HepG2 (cell line): ENCODE measurements around the gene SKP2. TPM values are rescaled to one million over a fixed set of nuclear protein-coding genes. Genes with fewer than 3 reads are reported as not detected.

Experiments used
- ATAC-seq: fragments of 200-7000 bp; cut with Tn5 transposase; 3 replicates; pipeline ENCODE4 v1.9.1; 2020; ENCODE audit warnings: mild to moderate bottlenecking, moderate library complexity
- BruUV-seq: library from RNA; stranded (reverse); fragments of 400-500 nt; replicated peaks from 2 replicates; lab custom pipeline; 2021; lab: Mats Ljungman, UMichigan
- CTCF ChIA-PET: fragments of 300-600 bp; formaldehyde crosslinking; extraction: SDS; loops from one replicate; lab custom pipeline; 2021; ENCODE audit warnings: low total read pairs, inconsistent platforms, low intra/inter-chr PET ratio; lab: Yijun Ruan, JAX
- POLR2A ChIA-PET: fragments of 350-600 bp; sonication (Branson Sonifier 250); formaldehyde crosslinking; loops from one replicate; lab custom pipeline; 2020; ENCODE audit warnings: antibody characterized with exemption, inconsistent platforms; lab: Yijun Ruan, JAX
- DNase-seq: peaks from one replicate; pipeline ENCODE4 v3.0.0-alpha.2; 2015; ENCODE audit warnings: low spot score
- FAIRE-seq: peaks from 3 replicates; lab custom pipeline; 2011; peaks lifted over from hg19 to GRCh38; lab: Jason Lieb, UNC
- H2AFZ ChIP-seq: one replicate; pipeline ENCODE4 v1.6.1; 2011; ENCODE audit warnings: low read length, inconsistent platforms
- H3K27ac ChIP-seq: fragments of 300-600 bp; 3 replicates; pipeline ENCODE4 v1.8.0; 2011; ENCODE audit warnings: mixed run types, mild to moderate bottlenecking, mixed read lengths, low read length, inconsistent platforms; ENCODE audit not compliant: insufficient read depth; ENCODE audit errors: extremely low read length
- H3K27me3 ChIP-seq, 2 experiments: fragments of 200-600 bp in 1 of 2; 2 replicates in 1 of 2; 3 replicates in 1 of 2; pipeline versions ENCODE4 v1.6.0 to v1.8.0; 2011; ENCODE audit warnings: low read length in 2 of 2, mild to moderate bottlenecking in 2 of 2, moderate library complexity in 2 of 2, inconsistent platforms in 1 of 2; ENCODE audit not compliant: insufficient read depth in 2 of 2, control insufficient read depth in 1 of 2
- H3K36me3 ChIP-seq, 2 experiments: fragments of 200-600 bp in 1 of 2; replicated peaks in 1 of 2; 2 replicates in 1 of 2; 3 replicates in 1 of 2; pipeline versions ENCODE4 v1.5.1 to v1.8.0; 2011; ENCODE audit warnings: low read length in 2 of 2, inconsistent platforms in 1 of 2; ENCODE audit not compliant: insufficient read depth in 2 of 2, control insufficient read depth in 1 of 2
- H3K4me1 ChIP-seq: 2 replicates; pipeline ENCODE4 v1.5.1; 2012; ENCODE audit warnings: low read length, inconsistent platforms; ENCODE audit not compliant: insufficient read depth
- H3K4me2 ChIP-seq: 2 replicates; pipeline ENCODE4 v1.6.0; 2011; ENCODE audit warnings: low read depth, low read length, inconsistent platforms
- H3K4me3 ChIP-seq, 3 experiments: fragments of 200-600 bp in 1 of 3; sonication (generic), shearing (Covaris generic) in 1 of 3; replicated peaks in 1 of 3; 2 replicates each; pipeline ENCODE4 v1.5.1; 2011 to 2016; ENCODE audit warnings: low read length in 3 of 3, inconsistent platforms in 2 of 3, low read depth in 2 of 3, mild to moderate bottlenecking in 2 of 3, control low read depth in 1 of 3, mixed read lengths in 1 of 3; ENCODE audit not compliant: insufficient read depth in 1 of 3
- H3K79me2 ChIP-seq: one replicate; pipeline ENCODE4 v1.6.1; 2011; ENCODE audit warnings: low read length, inconsistent platforms; ENCODE audit not compliant: insufficient read depth
- H3K9ac ChIP-seq: 2 replicates; pipeline ENCODE4 v1.6.0; 2011; ENCODE audit warnings: mild to moderate bottlenecking, low read depth, low read length, inconsistent platforms; ENCODE audit not compliant: insufficient read depth
- H3K9me3 ChIP-seq: 2 replicates; pipeline ENCODE4 v1.5.1; 2012; ENCODE audit warnings: mild to moderate bottlenecking, low read length
- H4K20me1 ChIP-seq: 2 replicates; pipeline ENCODE4 v1.6.0; 2011; ENCODE audit warnings: inconsistent platforms, mild to moderate bottlenecking, low read length, moderate library complexity; ENCODE audit not compliant: insufficient read depth
- CTCF ChIP-seq: sonication (generic); formaldehyde crosslinking; IDR thresholded peaks from 2 replicates; pipeline ENCODE4 v1.5.0; 2020; ENCODE audit warnings: mild to moderate bottlenecking, missing genetic modification reagents, moderate library complexity
- DBP ChIP-seq: sonication (generic); formaldehyde crosslinking; IDR thresholded peaks from 2 replicates; pipeline ENCODE4 v1.4.0; 2020; ENCODE audit warnings: missing genetic modification reagents; ENCODE audit errors: not compliant biosample characterization
- DNMT3B ChIP-seq: conservative IDR thresholded peaks from 2 replicates; pipeline ENCODE4 v1.6.1; 2016; ENCODE audit warnings: missing biosample characterization, control low read depth
- HNRNPL ChIP-seq: fragments of 200-400 bp; formaldehyde crosslinking; IDR thresholded peaks from 2 replicates; pipeline ENCODE4 v1.6.1; 2017; ENCODE audit warnings: mild to moderate bottlenecking, low read depth, low read length
- NBN ChIP-seq: fragments of 450-650 bp; conservative IDR thresholded peaks from 2 replicates; pipeline ENCODE4 v1.6.1; 2017
- NONO ChIP-seq, 2 experiments: fragments of 450-650 bp in 1 of 2; sonication (generic) in 1 of 2; formaldehyde crosslinking in 1 of 2; IDR thresholded peaks in 1 of 2; conservative IDR thresholded peaks in 1 of 2; 2 replicates each; pipeline versions ENCODE4 v1.6.1 to v1.8.0; 2017 to 2022; ENCODE audit warnings: mild to moderate bottlenecking in 1 of 2, missing genetic modification reagents in 1 of 2, moderate library complexity in 1 of 2
- PLRG1 ChIP-seq: fragments of 450-650 bp; conservative IDR thresholded peaks from 2 replicates; pipeline ENCODE4 v1.6.1; 2016
- SETDB1 ChIP-seq: sonication (generic); formaldehyde crosslinking; IDR thresholded peaks from 2 replicates; pipeline ENCODE4 v1.5.1; 2020; ENCODE audit warnings: missing genetic modification reagents, mild to moderate bottlenecking, borderline replicate concordance
- SMC3 ChIP-seq: IDR thresholded peaks from 2 replicates; pipeline ENCODE4 v1.6.1; 2011; ENCODE audit warnings: low read length, improper control_type of control experiment
- TOE1 ChIP-seq: sonication (generic); formaldehyde crosslinking; IDR thresholded peaks from 2 replicates; pipeline ENCODE4 v1.4.0; 2020; ENCODE audit warnings: mild to moderate bottlenecking, missing genetic modification reagents
- ZMYM2 ChIP-seq: sonication (generic); formaldehyde crosslinking; IDR thresholded peaks from 2 replicates; pipeline ENCODE4 v1.8.0; 2022; ENCODE audit warnings: mild to moderate bottlenecking, missing genetic modification reagents
- ZNF121 ChIP-seq: sonication (generic); formaldehyde crosslinking; IDR thresholded peaks from 2 replicates; pipeline ENCODE4 v1.5.0; 2020; ENCODE audit warnings: mild to moderate bottlenecking, missing genetic modification reagents
- ZNF607 ChIP-seq: sonication (generic); formaldehyde crosslinking; IDR thresholded peaks from 2 replicates; pipeline ENCODE4 v1.5.1; 2020; ENCODE audit warnings: missing genetic modification reagents, mild to moderate bottlenecking, borderline replicate concordance
- ZNF615 ChIP-seq: sonication (generic); formaldehyde crosslinking; IDR thresholded peaks from 2 replicates; pipeline ENCODE4 v1.5.0; 2020; ENCODE audit warnings: mild to moderate bottlenecking, missing genetic modification reagents, borderline replicate concordance
- ZNF782 ChIP-seq: sonication (generic); formaldehyde crosslinking; IDR thresholded peaks from 2 replicates; pipeline ENCODE4 v1.4.0; 2020; ENCODE audit warnings: missing genetic modification reagents, mild to moderate bottlenecking, borderline replicate concordance
- ZZZ3 ChIP-seq: sonication (generic); formaldehyde crosslinking; IDR thresholded peaks from 2 replicates; pipeline ENCODE4 v1.4.0; 2020; ENCODE audit warnings: missing genetic modification reagents, mild to moderate bottlenecking, borderline replicate concordance
- WGBS: methylation state at CpG from one replicate; pipeline ENCODE4 v1.1.6; 2017; ENCODE audit warnings: low lambda C conversion rate; 5-methylcytosine and 5-hydroxymethylcytosine counted together
- in situ Hi-C: cut with HindIII; loops from 2 replicates; pipeline ENCODE4 v1.10.0; 2017; ENCODE audit warnings: low pct_unique_long_range_greater_than_20kb; ENCODE audit not compliant: extremely low pct_ligation_motif_present
- intact Hi-C: fragments of 100-400 bp; cut with micrococcal nuclease; formaldehyde crosslinking; loops from one replicate; pipeline ENCODE4 v1.10.0; 2022; ENCODE audit not compliant: unreplicated experiment
- polyA plus RNA-seq, 8 experiments: library from polyadenylated mRNA; depleted of rRNA in 3 of 8; stranded (reverse) in 7 of 8; unstranded in 1 of 8; fragments of >200 nt; fragmentation: Illumina TruSeq in 4 of 8; extraction: Trizol in 4 of 8; gene quantifications; 2 replicates each; pipeline versions ENCODE4 v1.2.1 to v1.2.3, GENCODE V29; 2011 to 2016; ENCODE audit warnings: low read depth in 4 of 8, missing spikeins in 1 of 8, mixed read lengths in 1 of 8; ENCODE audit not compliant: insufficient read depth in 1 of 8
- total RNA-seq, 5 experiments: library from RNA; depleted of rRNA; stranded (reverse); fragments of >200 nt; fragmentation: Illumina TruSeq; extraction: Trizol; gene quantifications; 2 replicates each; pipeline ENCODE4 v1.2.3, GENCODE V29; 2016; ENCODE audit warnings: low read depth in 1 of 5

Gene SKP2
- total and polyA plus RNA-seq, 2 of the 13 experiments (the other 11 are each of a cell fraction or from before 2014, with no cell fraction given) = 29.6 to 84.1 TPM

- no peak overlapping the region for H3K27ac ChIP-seq
- TF ChIP-seq NONO (IDR thresholded peaks at IDR 0.05) (no peak), NONO (CRISPR knock-in tag; conservative IDR thresholded peaks at IDR 0.05) (no peak), ZNF121 (peak; percentile 90), SETDB1 (CRISPR knock-in tag) (no peak), ZNF615 (no peak)
- TF ChIP-seq, all 625 proteins: peak for 1
- FAIRE-seq = no peak
- Histone ChIP-seq H3K4me2 (no peak overlapping the region), H3K9ac (no peak overlapping the region), H4K20me1 (no peaks in the 10 kb centered on the region), H3K27me3 (no peaks in the 10 kb centered on the region; a peak in 1 of 5 replicates), H3K36me3 (peaks cover 0 to 2% of the 10 kb centered on the region in 2 experiments; a peak in 1 of 5 replicates), H3K9me3 (no peaks in the 10 kb centered on the region), H3K4me1 (peaks cover 44% of the 10 kb centered on the region), H2AFZ (no peak overlapping the region), H3K79me2 (peaks cover 10% of the 10 kb centered on the region), H3K4me3 (no peak overlapping the region)
- no TSS peak for BruUV-seq
- ChIA-PET CTCF (no interaction called here), POLR2A (no interaction called here)
- DNase-seq = no peak
- intact Hi-C loops = no loop called here
- in situ Hi-C loops = no loop called here
- peak; percentile 23; the same call in 1 of the 3 replicates for ATAC-seq
- WGBS = 63% methylated on average over 3 of the region's 3 CpGs
These were observed 5.5 kb upstream of the SKP2 start for GRCh38 chr5:36146390-36146789.

GRCh38 chr5:36147681-36148080, 4.2 kb upstream of the SKP2 start:
- no peak overlapping the region for H3K27ac ChIP-seq
- peaks cover 44% of the 10 kb centered on the region for H3K4me1 ChIP-seq
- in situ Hi-C loops = no loop called here
- H3K4me2 ChIP-seq = no peak overlapping the region
- no peak for ATAC-seq
- ChIA-PET POLR2A (interaction anchor here (1.1 kb wide), 1 partner anchor 8 kb away, joined by 3 read pairs; no protein-coding TSS in a partner anchor), CTCF (no interaction called here)
- 0 out of 5 replicates have a peak, but pooled peaks cover 0 to 2% of the 10 kb centered on the region in 2 experiments for H3K36me3 ChIP-seq
- no TSS peak for BruUV-seq
- no peak overlapping the region for H3K9ac ChIP-seq
- H3K27me3 ChIP-seq = no peaks in the 10 kb centered on the region; a peak in 1 of 5 replicates
- no peak for DNase-seq
- H3K79me2 ChIP-seq = peaks cover 17% of the 10 kb centered on the region
- WGBS = 93% methylated on average over 2 of the region's 2 CpGs
- H3K4me3 ChIP-seq = no peak overlapping the region
- intact Hi-C loops = no loop called here
- H2AFZ ChIP-seq = no peak overlapping the region
- no peaks in the 10 kb centered on the region for H3K9me3 ChIP-seq
- H4K20me1 ChIP-seq = no peaks in the 10 kb centered on the region
- FAIRE-seq = no peak
- TF ChIP-seq DBP (CRISPR knock-in tag) (no peak), ZZZ3 (CRISPR knock-in tag) (no peak), ZNF782 (no peak), ZMYM2 (CRISPR knock-in tag) (no peak), DNMT3B (CRISPR knock-in tag) (no peak), NBN (no peak), TOE1 (CRISPR knock-in tag) (no peak), PLRG1 (no peak), ZNF607 (CRISPR knock-in tag) (no peak), SMC3 (no peak), CTCF (no peak), HNRNPL (no peak)
